ENCODE data around the gene BMERB1. TPM values are rescaled to one million over a fixed set of nuclear protein-coding genes. Genes with fewer than 3 reads are reported as not detected.

The BMERB1 gene
- total RNA-seq, 2 experiments from 2014 or later = 0.85 to 0.98 TPM

DNA sequence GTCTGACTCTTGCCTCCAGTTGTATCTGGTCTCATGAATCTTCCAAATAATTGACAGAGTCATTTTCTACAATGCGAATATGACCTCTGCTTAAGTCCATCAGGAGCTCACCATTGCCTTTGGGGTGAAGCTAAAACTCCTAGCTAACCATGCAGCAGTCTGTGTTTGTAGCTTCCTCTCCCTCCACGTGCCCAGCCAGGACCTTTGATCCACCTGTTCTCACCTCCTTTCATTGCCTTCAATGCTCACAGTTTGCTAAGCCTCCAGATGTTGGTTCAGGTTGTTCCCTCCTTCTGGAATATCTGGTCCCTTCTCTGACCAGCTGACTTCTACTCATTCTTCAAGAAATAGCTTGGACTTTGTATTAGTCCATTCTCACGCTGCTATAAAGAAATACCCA, 23.0 kb downstream of the BMERB1 start:
- TF ChIP-seq, protein P1, sequence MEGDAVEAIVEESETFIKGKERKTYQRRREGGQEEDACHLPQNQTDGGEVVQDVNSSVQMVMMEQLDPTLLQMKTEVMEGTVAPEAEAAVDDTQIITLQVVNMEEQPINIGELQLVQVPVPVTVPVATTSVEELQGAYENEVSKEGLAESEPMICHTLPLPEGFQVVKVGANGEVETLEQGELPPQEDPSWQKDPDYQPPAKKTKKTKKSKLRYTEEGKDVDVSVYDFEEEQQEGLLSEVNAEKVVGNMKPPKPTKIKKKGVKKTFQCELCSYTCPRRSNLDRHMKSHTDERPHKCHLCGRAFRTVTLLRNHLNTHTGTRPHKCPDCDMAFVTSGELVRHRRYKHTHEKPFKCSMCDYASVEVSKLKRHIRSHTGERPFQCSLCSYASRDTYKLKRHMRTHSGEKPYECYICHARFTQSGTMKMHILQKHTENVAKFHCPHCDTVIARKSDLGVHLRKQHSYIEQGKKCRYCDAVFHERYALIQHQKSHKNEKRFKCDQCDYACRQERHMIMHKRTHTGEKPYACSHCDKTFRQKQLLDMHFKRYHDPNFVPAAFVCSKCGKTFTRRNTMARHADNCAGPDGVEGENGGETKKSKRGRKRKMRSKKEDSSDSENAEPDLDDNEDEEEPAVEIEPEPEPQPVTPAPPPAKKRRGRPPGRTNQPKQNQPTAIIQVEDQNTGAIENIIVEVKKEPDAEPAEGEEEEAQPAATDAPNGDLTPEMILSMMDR (IDR thresholded peaks at IDR 0.05) = no peak
- peaks cover 31% of the 10 kb centered on the region for H3K27me3 Mint-ChIP-seq
- Histone ChIP-seq H3K4me3 (ENCODE audit: low read length) (no peak overlapping the region), H3K27me3 (ENCODE audit: control insufficient read depth in 1 of 2, insufficient read depth in 2 of 2, low read length in 2 of 2) (no peaks in the 10 kb centered on the region), H3K36me3 (ENCODE audit: insufficient read depth, low read length) (no peaks in the 10 kb centered on the region), H3K4me1 (ENCODE audit: insufficient read depth, low read length) (no peaks in the 10 kb centered on the region), H3K27ac (ENCODE audit: low read depth in 1 of 2, low read length in 2 of 2) (no peak overlapping the region), H3K9me3 (ENCODE audit: control insufficient read depth in 1 of 2, insufficient read depth in 1 of 2, low read length in 2 of 2) (no peaks in the 10 kb centered on the region)
- no peak overlapping the region for H3K4me3 Mint-ChIP-seq
- no peak for ATAC-seq (ENCODE audit: poor library complexity)
- intact Hi-C loops (cut with DNase I, micrococcal nuclease) = no loop called here
- ChIA-PET POLR2A (no interaction called here), CTCF (interaction anchor here (0.5 kb wide), 1 partner anchor 157 kb away, joined by 3 read pairs; no protein-coding TSS in a partner anchor)
- H3K4me1 Mint-ChIP-seq (ENCODE audit: low read depth) = no peaks in the 10 kb centered on the region
- H3K36me3 Mint-ChIP-seq (ENCODE audit: low read depth) = no peaks in the 10 kb centered on the region
- no peak overlapping the region for H3K27ac Mint-ChIP-seq
- DNase-seq = no peak
- no peaks in the 10 kb centered on the region for H3K9me3 Mint-ChIP-seq

GRCh38 chr16:15457958-15458357, 23.6 kb downstream of the BMERB1 start:
- Mint-ChIP-seq H3K9me3 (no peaks in the 10 kb centered on the region), H3K27ac (no peak overlapping the region), H3K27me3 (peaks cover 31% of the 10 kb centered on the region), H3K4me1 (ENCODE audit: low read depth) (no peaks in the 10 kb centered on the region), H3K36me3 (ENCODE audit: low read depth) (no peaks in the 10 kb centered on the region), H3K4me3 (no peak overlapping the region)
- Histone ChIP-seq H3K4me3 (ENCODE audit: low read length) (no peak overlapping the region), H3K27ac (ENCODE audit: low read depth in 1 of 2, low read length in 2 of 2) (no peak overlapping the region), H3K4me1 (ENCODE audit: insufficient read depth, low read length) (no peaks in the 10 kb centered on the region), H3K9me3 (ENCODE audit: control insufficient read depth in 1 of 2, insufficient read depth in 1 of 2, low read length in 2 of 2) (no peaks in the 10 kb centered on the region), H3K27me3 (ENCODE audit: control insufficient read depth in 1 of 2, insufficient read depth in 2 of 2, low read length in 2 of 2) (no peaks in the 10 kb centered on the region), H3K36me3 (ENCODE audit: insufficient read depth, low read length) (no peaks in the 10 kb centered on the region)
- TF ChIP-seq, protein P1 (IDR thresholded peaks at IDR 0.05) = no peak
- ATAC-seq (ENCODE audit: poor library complexity) (no peak), DNase-seq (no peak)
- intact Hi-C loops (cut with DNase I, micrococcal nuclease) = no loop called here
- ChIA-PET POLR2A (no interaction called here), CTCF (interaction anchor here (0.5 to 0.7 kb wide), 2 partner anchors 57 to 156 kb away, joined by 3 to 4 read pairs; no protein-coding TSS in a partner anchor)

DNA sequence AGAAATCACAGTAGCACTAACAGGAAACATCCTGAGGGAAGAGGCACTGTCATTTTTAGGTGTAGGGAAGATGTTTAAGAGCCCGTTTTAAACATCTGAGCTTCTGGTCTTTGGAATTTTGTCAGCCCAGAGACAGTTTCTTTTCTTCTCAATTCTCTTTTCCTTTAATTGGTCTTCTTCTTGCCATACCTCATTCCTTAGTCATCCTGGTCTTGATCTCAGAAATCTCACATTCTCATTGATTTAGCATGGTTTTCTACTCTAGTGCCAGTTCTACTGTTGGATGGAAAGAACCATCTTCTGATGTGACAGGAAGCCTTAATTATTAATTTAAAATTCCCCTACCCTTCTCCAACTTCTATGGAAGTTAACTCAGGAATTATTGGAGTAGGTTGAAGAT, 25.4 kb downstream of the BMERB1 start:
- no peak overlapping the region for H3K4me3 Mint-ChIP-seq
- no peaks in the 10 kb centered on the region for H3K9me3 Mint-ChIP-seq
- H3K27ac ChIP-seq (ENCODE audit: low read depth in 1 of 2, low read length in 2 of 2) = no peak overlapping the region
- no peak overlapping the region for H3K4me3 ChIP-seq (ENCODE audit: low read length)
- ChIA-PET CTCF (no interaction called here), POLR2A (no interaction called here)
- intact Hi-C loops (cut with DNase I, micrococcal nuclease) = no loop called here
- ATAC-seq (ENCODE audit: poor library complexity) (no peak), DNase-seq (no peak)
- no peaks in the 10 kb centered on the region for H3K36me3 ChIP-seq (ENCODE audit: insufficient read depth, low read length)
- H3K27ac Mint-ChIP-seq = no peak overlapping the region
- H3K4me1 ChIP-seq (ENCODE audit: insufficient read depth, low read length) = no peaks in the 10 kb centered on the region
- no peaks in the 10 kb centered on the region for H3K36me3 Mint-ChIP-seq (ENCODE audit: low read depth)
- peaks cover 25% of the 10 kb centered on the region for H3K27me3 Mint-ChIP-seq
- H3K27me3 ChIP-seq (ENCODE audit: control insufficient read depth in 1 of 2, insufficient read depth in 2 of 2, low read length in 2 of 2) = no peaks in the 10 kb centered on the region
- H3K4me1 Mint-ChIP-seq (ENCODE audit: low read depth) = no peaks in the 10 kb centered on the region
- TF ChIP-seq, protein P1 (IDR thresholded peaks at IDR 0.05) = no peak
- H3K9me3 ChIP-seq (ENCODE audit: control insufficient read depth in 1 of 2, insufficient read depth in 1 of 2, low read length in 2 of 2) = no peaks in the 10 kb centered on the region
